ENCODE data around the gene DYSF. TPM values are rescaled to one million over a fixed set of nuclear protein-coding genes. Genes with fewer than 3 reads are reported as not detected.

The DYSF gene
- total RNA-seq, 3 donors from 2014 or later: 2.0 to 19.4 (median 6.8) TPM

- no peaks in the 10 kb centered on the region for H3K9me3 ChIP-seq
- H3K36me3 ChIP-seq (ENCODE audit: low read depth): no peaks in the 10 kb centered on the region
- DNase-seq (no peak), ATAC-seq (peak; percentile 16)
- intact Hi-C loops (cut with DNase I, micrococcal nuclease): no loop called here
- H3K4me3 ChIP-seq: no peak overlapping the region
- TF ChIP-seq, protein P1, sequence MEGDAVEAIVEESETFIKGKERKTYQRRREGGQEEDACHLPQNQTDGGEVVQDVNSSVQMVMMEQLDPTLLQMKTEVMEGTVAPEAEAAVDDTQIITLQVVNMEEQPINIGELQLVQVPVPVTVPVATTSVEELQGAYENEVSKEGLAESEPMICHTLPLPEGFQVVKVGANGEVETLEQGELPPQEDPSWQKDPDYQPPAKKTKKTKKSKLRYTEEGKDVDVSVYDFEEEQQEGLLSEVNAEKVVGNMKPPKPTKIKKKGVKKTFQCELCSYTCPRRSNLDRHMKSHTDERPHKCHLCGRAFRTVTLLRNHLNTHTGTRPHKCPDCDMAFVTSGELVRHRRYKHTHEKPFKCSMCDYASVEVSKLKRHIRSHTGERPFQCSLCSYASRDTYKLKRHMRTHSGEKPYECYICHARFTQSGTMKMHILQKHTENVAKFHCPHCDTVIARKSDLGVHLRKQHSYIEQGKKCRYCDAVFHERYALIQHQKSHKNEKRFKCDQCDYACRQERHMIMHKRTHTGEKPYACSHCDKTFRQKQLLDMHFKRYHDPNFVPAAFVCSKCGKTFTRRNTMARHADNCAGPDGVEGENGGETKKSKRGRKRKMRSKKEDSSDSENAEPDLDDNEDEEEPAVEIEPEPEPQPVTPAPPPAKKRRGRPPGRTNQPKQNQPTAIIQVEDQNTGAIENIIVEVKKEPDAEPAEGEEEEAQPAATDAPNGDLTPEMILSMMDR (IDR thresholded peaks at IDR 0.05): no peak
- H3K4me1 ChIP-seq (ENCODE audit: low read depth): peaks cover 7% of the 10 kb centered on the region
Measured at GRCh38 chr2:71454221-71455010, 1.1 kb downstream of the DYSF start.

DNA sequence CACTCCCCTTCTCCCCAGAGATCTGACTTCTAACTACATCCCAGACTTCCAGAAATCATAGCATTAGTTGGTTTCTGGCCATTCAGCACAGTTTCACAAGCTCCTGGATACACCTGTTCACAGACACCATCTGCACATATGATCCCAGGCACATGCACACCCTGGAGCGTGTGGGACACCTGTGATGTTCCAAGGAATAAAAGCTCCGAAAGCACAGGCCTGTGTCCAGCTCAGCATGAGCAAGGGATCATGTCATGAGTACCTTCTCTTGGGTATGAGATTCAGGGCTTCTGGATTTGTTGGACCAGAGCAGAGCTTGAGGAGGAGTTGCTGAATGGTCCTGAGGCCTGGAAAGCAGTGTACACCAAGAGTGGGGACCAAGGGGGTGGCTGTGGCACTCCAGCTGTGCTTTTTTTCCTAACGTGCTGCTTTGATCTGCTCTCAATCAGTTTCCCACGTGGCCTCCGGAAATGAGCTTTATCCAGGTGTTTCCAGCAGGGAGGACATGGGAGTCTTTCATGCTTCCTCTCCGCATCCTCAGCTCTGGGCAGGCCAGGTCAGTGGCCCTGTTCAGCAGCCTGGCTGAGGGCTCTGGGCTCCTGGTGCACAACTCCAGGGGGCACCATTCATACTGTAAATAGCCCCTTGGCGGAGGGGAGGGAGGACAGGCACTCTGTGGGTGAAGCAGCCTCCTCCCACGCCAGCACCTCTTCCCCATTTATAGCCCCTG, 1.8 kb downstream of the DYSF start:
- Histone ChIP-seq H3K36me3 (ENCODE audit: low read depth) (no peaks in the 10 kb centered on the region), H3K9me3 (no peaks in the 10 kb centered on the region), H3K4me3 (no peak overlapping the region), H3K4me1 (ENCODE audit: low read depth) (peaks cover 7% of the 10 kb centered on the region)
- ATAC-seq (no peak), DNase-seq (no peak)
- TF ChIP-seq, protein P1 (IDR thresholded peaks at IDR 0.05): no peak
- intact Hi-C loops (cut with DNase I, micrococcal nuclease): no loop called here

- no peak for DNase-seq
- intact Hi-C loops (cut with DNase I, micrococcal nuclease): no loop called here
- TF ChIP-seq, protein P1 (IDR thresholded peaks at IDR 0.05): no peak
Measured at GRCh38 chr2:71455741-71456569, 2.6 kb downstream of the DYSF start.

GRCh38 chr2:71456617-71457016, 3.3 kb downstream of the DYSF start:
- Histone ChIP-seq H3K4me1 (ENCODE audit: low read depth) (peaks cover 7% of the 10 kb centered on the region), H3K9me3 (no peaks in the 10 kb centered on the region), H3K4me3 (no peak overlapping the region), H3K36me3 (ENCODE audit: low read depth) (no peaks in the 10 kb centered on the region)
- no peak for DNase-seq
- intact Hi-C loops (cut with DNase I, micrococcal nuclease): no loop called here
- ATAC-seq: no peak
- TF ChIP-seq, protein P1 (IDR thresholded peaks at IDR 0.05): no peak

More at GRCh38 chr2:71455741-71456569, 2.6 kb downstream of the DYSF start:
- ATAC-seq: no peak
- Histone ChIP-seq H3K4me3 (no peak overlapping the region), H3K4me1 (ENCODE audit: low read depth) (peaks cover 7% of the 10 kb centered on the region), H3K36me3 (ENCODE audit: low read depth) (no peaks in the 10 kb centered on the region), H3K9me3 (no peaks in the 10 kb centered on the region)

DNA sequence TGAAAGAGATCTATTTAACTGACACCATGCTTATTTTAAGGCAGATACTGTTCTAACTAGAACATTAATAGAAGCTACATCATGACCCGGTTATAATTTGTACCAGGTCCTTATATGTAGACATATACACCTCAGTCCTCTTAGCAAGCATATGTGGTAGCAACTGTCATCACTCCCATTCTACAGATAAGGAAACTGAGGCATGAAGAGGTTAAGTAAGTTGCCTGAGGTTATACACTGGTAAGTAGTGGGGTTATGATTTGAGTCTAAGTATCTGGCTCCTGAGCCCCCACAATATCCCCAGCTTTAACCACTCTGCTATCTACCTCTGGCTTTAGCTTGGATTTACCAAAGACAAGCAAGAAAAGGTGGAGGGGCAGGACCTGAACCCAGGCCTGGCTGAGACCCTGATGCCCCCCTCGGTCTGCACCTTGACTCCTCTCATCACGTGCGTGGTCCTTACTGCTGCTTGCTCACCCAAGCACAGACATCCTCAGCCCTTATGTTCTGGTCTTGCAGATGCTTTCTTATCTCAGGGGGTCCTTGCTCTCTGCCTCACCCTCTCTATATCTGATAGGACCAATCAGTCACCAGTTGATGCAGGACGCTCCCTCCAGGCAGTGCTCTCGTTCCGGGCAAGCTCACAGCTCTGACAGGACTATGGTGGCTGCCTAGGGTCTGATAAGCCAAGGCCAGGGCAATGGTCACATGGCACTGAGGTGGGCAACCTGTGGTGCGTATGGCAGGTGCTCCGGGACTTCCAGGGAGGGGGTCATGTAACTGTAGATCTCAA, 4.0 kb downstream of the DYSF start:
- ATAC-seq: no peak
- intact Hi-C loops (cut with DNase I, micrococcal nuclease): no loop called here
- peaks cover 7% of the 10 kb centered on the region for H3K4me1 ChIP-seq (ENCODE audit: low read depth)
- no peaks in the 10 kb centered on the region for H3K9me3 ChIP-seq
- H3K4me3 ChIP-seq: no peak overlapping the region
- DNase-seq: no peak
- TF ChIP-seq, protein P1 (IDR thresholded peaks at IDR 0.05): no peak
- no peaks in the 10 kb centered on the region for H3K36me3 ChIP-seq (ENCODE audit: low read depth)

All from mucosa of descending colon (tissue), 3 donors.